DMS114 treated with DMSO at 0.1 percent for 48 hours (cell line): ENCODE data around the gene CCL18.
"Not testable (repeated sequence)": the region's sequence is repeated elsewhere in the genome, so short reads cannot be mapped to it uniquely, and the experiment has no call there.

Experiments used
- DNase-seq: peaks from one replicate; lab custom pipeline; 2025; ENCODE audit not compliant: unreplicated experiment; lab: John Stamatoyannopoulos, UW

The CCL18 gene

GRCh38 chr17:36070427-36070826 is 6.4 kb downstream of the CCL18 start:
- DNase-seq: no peak

- DNase-seq: no peak
Observed at GRCh38 chr17:36071751-36072150, 7.7 kb downstream of the CCL18 start.

GRCh38 chr17:36072431-36073121 is 8.5 kb downstream of the CCL18 start:
- DNase-seq: no peak

- no peak for DNase-seq
Observed at GRCh38 chr17:36074365-36074764, 10.3 kb downstream of the CCL18 start.

GRCh38 chr17:36081681-36082471 is 17.8 kb downstream of the CCL18 start:
- DNase-seq: not testable (repeated sequence)

GRCh38 chr17:36082482-36083120 is 18.5 kb downstream of the CCL18 start:
- DNase-seq: not testable (repeated sequence)

- DNase-seq: not testable (repeated sequence)
Observed at GRCh38 chr17:36083691-36084090, 19.6 kb downstream of the CCL18 start.

GRCh38 chr17:36085765-36086164 is 21.7 kb downstream of the CCL18 start:
- no peak for DNase-seq

GRCh38 chr17:36086791-36087190 is 22.7 kb downstream of the CCL18 start:
- no peak for DNase-seq

- DNase-seq: not testable (repeated sequence)
Observed at GRCh38 chr17:36087471-36087870, 23.4 kb downstream of the CCL18 start.

GRCh38 chr17:36087897-36088572 is 24.0 kb downstream of the CCL18 start:
- DNase-seq: not testable (repeated sequence)

GRCh38 chr17:36088670-36089338 is 24.7 kb downstream of the CCL18 start:
- no peak for DNase-seq

GRCh38 chr17:36089339-36089865 is 25.3 kb downstream of the CCL18 start:
- DNase-seq: no peak

- no peak for DNase-seq
Observed at GRCh38 chr17:36089888-36090836, 26.1 kb downstream of the CCL18 start, which contains the start of gene CCL3. Gene CCL3, minus strand, starts transcription at chr17:36090143. Its CDS starts 85 bp downstream, at chr17:36090058.

GRCh38 chr17:36092230-36092629 is 28.2 kb downstream of the CCL18 start:
- DNase-seq: no peak

- not testable (repeated sequence) for DNase-seq
Observed at GRCh38 chr17:36092715-36093114, 28.6 kb downstream of the CCL18 start.

- no peak for DNase-seq
Observed at GRCh38 chr17:36094232-36094631, 30.2 kb downstream of the CCL18 start.

- no peak for DNase-seq
Observed at GRCh38 chr17:36094746-36095145, 30.7 kb downstream of the CCL18 start.

- no peak for DNase-seq
Observed at GRCh38 chr17:36095992-36096391, 31.9 kb downstream of the CCL18 start.
